ENCODE data around the gene TM9SF3.
"Not testable (repeated sequence)": the region's sequence is repeated elsewhere in the genome, so short reads cannot be mapped to it uniquely, and the experiment has no call there.

TM9SF3 gene

GRCh38 chr10:96560966-96561887 lies 25.6 kb downstream of the TM9SF3 start:
- peak; percentile 62 for DNase-seq

GRCh38 chr10:96560489-96560888 lies 26.3 kb downstream of the TM9SF3 start:
- no peak for DNase-seq

- DNase-seq = peak; percentile 8
Observed at GRCh38 chr10:96556003-96556402, 30.8 kb downstream of the TM9SF3 start.

- DNase-seq = no peak
Observed at GRCh38 chr10:96555330-96555729, 31.5 kb downstream of the TM9SF3 start.

- DNase-seq = no peak
Observed at GRCh38 chr10:96548589-96548988, 38.2 kb downstream of the TM9SF3 start.

- DNase-seq = not testable (repeated sequence)
Observed at GRCh38 chr10:96545558-96545957, 41.3 kb downstream of the TM9SF3 start.

- DNase-seq = no peak
Observed at GRCh38 chr10:96541921-96542320, 44.9 kb downstream of the TM9SF3 start.

GRCh38 chr10:96540240-96540639 lies 46.6 kb downstream of the TM9SF3 start:
- no peak for DNase-seq

GRCh38 chr10:96538683-96539082 lies 48.1 kb downstream of the TM9SF3 start:
- DNase-seq = no peak

GRCh38 chr10:96536129-96536528 lies 50.7 kb downstream of the TM9SF3 start:
- no peak for DNase-seq

- no peak for DNase-seq
Observed at GRCh38 chr10:96532523-96532922, 54.3 kb downstream of the TM9SF3 start.

GRCh38 chr10:96529634-96530279 lies 57.1 kb downstream of the TM9SF3 start:
- DNase-seq = no peak

GRCh38 chr10:96524741-96525140 lies 62.1 kb downstream of the TM9SF3 start:
- DNase-seq = no peak

GRCh38 chr10:96517284-96517683 lies 69.5 kb downstream of the TM9SF3 start:
- DNase-seq = no peak

- DNase-seq = no peak
Observed at GRCh38 chr10:96516337-96516736, 70.5 kb downstream of the TM9SF3 start.

- peak; percentile 87 for DNase-seq
Observed at GRCh38 chr10:96513698-96514561, 72.9 kb downstream of the TM9SF3 start, which contains the start of gene TLL2. TLL2 (minus strand) TSS chr10:96513926; CDS start chr10:96513685, 241 bp downstream.

- DNase-seq = no peak
Observed at GRCh38 chr10:96513305-96513697, 73.5 kb downstream of the TM9SF3 start.

- no peak for DNase-seq
Observed at GRCh38 chr10:96512524-96513304, 74.1 kb downstream of the TM9SF3 start.

GRCh38 chr10:96511044-96511945 lies 75.5 kb downstream of the TM9SF3 start:
- DNase-seq = peak; percentile 14

GRCh38 chr10:96509017-96509641 lies 77.7 kb downstream of the TM9SF3 start:
- peak; percentile 20 for DNase-seq

GRCh38 chr10:96507044-96507443 lies 79.8 kb downstream of the TM9SF3 start:
- DNase-seq = no peak
